ENCODE results near the gene MLLT10.
A peak's percentile ranks its signal among the peaks of the same experiment; 100 is the strongest.
"Not testable (repeated sequence)": the region's sequence is repeated elsewhere in the genome, so short reads cannot be mapped to it uniquely, and the experiment has no call there.

The MLLT10 gene

DNA sequence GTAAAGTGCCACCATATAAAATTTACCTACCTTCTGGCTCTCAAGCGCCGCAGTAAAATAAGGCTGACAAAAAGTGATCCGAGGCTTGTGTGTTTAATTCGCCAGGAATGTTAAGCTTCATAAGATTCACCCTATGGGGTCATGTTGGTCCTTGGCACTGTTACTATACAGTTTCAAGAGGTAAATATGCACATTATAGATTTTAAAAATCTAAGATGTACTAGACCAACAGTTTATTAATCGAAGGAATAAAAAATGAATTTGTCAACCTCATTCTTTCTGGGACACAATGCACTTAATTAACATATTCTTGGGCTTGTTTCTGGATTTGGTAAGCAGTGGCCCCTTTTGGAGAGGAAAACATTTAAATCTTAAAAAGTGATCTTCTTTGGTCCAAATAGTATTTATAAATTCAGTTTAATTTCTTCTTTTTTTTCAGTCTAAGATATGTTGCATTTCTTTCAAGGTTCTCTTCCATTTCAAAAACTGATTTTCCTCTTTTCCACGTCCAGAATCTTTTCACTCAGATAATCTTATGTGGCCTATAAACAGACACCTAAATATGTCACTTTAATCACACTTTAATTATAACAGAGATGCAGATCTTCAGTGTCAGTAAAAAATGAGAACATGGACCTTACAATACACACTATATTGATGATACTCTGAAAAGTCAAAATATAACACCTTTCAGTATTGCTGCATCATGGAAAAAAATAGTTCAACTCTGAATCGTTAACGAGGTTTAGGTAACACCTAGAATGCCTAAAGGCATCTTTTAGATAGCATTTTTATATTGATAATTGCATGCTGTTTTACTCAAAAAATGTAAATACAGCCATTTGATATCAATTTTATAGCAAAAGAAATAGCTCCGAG, 4.8 kb upstream of the MLLT10 start:
- peak in 1 of 2 experiments; percentile 22 for DNase-seq

DNA sequence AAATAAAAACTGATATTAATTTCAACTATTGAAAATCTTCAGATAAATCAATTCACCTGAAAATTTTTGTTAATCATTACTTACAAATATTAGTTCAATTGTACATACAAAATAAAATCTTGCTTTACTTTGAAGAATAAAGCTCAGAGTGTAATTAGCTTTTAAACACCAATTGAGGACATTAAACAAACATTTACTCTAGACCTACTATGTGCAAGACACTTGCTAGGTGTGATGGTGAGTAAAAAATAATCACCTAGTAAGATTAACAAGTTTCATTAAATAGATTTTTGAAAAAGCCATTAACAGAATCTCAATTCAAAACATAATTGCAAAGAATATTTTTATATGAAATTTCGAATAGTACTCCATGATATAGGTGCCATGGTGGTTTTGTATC, 3.9 kb upstream of the MLLT10 start:
- no peak for DNase-seq

DNA sequence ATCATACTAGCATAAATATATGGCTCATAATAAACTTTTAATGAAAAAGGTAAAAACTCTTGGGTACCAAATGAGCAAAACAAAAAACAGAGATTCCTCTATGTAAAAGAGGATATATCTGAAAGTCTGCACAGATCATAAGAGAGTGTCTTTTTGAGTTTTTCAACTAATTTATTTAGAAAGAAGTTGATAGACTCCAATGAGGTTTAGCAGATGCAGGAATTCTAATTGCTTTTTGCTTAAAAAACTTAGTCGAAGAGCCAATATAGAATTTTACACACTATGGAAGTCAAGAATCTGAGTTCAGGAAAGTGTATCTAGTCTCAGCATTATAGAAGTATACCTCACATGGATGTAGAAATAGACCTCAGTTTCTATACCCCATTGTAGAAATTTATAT, 3.4 kb upstream of the MLLT10 start:
- no peak for DNase-seq

DNA sequence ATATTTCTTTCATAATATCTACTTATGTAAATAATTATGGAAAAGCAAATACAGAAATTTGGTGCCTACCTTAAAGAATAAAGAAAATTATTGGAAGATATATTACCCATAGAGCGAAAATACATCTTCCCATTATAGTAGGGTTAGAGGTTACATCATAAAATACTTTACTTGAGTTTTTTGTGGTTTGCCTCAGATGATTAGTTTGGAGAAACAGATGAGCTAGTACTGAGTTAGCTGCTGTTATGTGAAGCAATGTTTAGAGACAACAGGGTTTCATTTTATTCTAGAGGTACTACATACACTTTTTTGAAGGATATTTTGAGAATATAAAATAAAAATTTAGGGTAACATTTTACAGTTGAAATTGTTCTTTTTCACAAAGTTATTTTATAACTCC, 2.9 kb upstream of the MLLT10 start:
- DNase-seq: no peak

DNA sequence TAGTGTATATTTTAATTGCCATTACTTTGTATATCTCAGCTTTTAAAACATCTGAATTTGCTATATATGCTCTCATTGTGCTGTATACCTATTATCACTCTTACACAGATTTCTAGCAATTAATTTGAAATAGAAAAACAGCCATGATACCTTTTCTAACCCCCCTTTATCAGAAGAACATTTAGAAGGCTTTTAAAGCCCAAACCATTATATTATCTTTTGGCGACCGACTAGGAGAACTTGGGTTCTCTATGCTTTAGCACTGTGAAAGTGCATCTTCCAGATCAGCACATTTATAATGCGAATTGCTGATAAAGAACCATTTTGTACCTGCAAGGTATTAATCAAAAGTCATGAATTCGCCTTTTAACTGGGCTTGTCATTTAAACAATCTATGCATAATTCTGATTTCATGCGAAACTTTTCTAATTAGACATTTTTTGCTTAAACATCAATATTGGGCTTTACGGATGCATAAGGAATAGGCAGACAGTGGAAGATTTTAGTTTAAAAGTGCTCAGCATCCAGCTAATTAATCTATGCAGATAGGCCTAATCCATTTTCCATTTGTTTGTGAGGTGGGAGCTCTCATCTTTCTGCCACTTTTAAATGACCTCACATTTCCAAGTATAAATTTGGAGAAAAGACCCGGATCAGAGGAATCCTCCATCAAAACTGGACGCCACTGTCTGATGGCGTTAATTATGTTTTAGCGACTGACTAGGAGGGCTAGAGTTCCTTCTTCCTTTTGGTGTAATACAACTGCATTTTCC, 1.2 kb upstream of the MLLT10 start:
- DNase-seq: peak in 1 of 2 experiments; percentile 9

DNA sequence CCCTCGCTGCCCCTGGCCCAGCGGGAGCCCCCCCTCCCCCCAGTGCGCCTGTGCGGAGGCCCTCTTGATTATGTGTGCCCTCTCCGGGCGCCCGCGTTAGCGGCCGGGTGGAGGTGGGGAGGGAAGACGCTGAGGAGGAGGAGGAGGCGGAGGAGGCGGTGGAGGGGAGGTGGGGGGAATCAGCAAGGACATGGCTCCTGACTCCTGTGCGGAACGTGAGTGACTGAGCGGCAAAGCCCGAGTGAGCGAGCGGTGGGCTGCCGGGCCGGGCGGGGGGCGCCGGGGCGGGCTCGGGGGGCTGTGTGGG, 201 bp downstream of the MLLT10 start:
- no peak for DNase-seq

DNA sequence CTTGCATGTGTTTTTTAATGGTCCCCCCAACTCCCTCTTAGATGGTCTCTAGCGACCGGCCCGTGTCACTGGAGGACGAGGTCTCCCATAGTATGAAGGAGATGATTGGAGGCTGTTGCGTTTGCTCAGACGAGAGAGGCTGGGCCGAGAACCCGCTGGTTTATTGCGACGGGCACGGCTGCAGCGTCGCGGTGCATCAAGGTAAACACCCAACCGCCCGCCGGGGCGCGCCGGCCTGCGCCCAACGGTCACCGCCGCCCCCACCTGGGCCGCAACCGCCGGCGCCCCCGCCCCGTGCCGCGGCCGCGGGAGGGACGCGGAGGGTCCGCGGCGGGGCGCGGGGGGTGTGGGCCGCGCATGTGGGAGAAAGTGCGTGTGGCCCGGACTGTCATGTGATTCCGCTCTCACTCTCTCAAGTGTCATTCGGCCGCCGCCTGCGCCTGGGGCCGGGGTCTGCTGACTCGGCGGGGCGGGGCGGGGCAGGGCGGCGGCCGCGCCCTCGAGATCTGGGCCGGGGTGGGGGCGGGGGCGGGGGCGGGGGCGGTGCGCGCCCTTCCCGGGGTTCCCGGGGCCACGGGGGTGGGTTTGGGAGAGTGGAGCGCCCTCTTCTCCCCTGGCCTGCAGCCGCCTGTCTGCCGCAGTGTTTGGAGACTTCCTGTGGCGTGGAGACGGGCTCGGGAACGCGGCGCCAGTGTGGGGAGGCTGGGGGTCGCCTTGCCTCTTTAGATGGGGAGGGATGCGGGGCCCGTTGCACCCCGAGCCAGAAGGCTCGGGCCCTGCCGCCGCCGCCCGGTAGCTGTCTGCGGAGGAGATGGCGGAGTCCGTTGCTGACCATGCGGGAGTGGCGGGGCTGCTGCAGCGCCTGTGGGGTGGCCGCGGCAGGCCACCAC, 817 bp downstream of the MLLT10 start:
- DNase-seq: peak; percentile 45 to 60

DNA sequence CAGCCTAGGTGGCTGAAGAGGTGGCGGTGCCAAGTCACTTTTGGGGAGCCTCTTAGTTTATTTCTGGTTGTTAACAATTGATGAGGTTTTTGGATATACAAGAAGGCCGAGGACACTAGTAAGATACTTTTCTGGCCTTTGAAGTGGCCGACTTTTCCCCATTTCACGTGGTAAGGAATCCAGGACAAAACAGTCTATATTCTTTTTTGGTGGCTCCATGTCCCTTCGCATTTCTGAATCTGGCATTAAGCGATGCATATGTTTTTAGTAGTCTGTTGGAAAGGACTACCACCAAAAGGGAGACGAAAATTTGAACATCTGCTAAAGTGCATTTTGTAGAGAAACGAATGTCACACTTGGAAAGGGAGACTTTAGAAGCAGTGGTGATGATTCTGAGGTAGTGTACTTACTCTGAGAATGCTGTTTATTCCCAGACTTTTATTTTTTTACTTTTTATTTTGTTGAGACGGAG, 1.5 kb downstream of the MLLT10 start:
- no peak for DNase-seq

DNA sequence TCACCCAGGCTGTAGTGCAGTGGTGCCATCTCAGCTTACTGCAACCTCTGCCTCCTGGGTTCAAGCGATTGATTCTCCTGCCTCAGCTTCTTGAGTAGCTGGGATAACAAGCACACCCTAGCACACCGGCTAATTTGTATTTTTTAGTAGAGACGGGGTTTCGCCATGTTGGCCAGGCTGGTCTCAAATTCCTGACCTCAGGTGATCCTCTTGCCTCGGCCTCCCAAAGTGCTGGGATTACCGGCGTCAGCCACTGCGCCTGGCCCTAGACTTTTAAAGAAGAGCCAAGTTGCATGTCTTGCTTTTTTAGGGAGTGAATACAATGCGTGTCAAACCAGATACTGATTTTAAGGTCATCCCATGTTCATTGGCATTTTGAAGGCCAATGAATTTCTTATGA, 1.9 kb downstream of the MLLT10 start:
- not testable (repeated sequence) for DNase-seq

DNA sequence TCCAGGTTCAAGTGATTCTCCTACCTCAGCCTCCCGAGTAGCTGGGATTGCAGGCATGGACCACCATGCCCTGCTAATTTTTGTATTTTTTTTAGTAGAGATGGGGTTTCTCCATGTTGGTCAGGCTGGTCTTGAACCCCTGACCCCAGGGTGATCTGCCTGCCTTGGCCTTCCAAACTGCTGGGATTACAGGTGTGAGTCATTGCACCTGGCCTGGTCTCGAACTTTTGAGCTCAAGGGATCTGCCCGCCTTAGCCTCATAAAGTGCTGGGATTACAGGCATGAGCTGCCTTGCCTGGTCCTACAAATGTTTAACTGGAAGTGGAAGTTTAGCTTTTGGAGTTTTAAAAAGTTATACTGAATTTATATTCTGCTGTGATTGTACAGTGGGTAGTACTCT, 2.8 kb downstream of the MLLT10 start:
- DNase-seq: no peak

DNA sequence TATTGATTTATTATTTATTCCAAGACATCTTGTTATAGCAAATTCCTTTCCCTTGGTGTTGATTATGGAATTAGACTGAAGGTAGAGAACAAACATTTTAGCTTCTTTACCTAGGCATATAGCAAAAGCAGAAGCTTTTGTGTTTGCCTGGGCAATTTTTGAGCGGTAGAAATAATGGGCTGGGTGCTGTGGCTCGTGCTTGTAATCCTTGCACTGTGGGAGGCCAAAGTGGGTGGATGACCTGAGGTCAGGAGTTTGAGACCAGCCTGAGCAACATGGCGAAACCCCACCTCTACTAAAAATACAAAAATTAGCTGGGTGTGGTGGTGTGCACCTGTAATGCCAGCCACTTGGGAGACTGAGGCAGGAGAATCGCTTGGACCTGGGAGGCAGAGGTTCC, 6.7 kb downstream of the MLLT10 start:
- not testable (repeated sequence) for DNase-seq

DNA sequence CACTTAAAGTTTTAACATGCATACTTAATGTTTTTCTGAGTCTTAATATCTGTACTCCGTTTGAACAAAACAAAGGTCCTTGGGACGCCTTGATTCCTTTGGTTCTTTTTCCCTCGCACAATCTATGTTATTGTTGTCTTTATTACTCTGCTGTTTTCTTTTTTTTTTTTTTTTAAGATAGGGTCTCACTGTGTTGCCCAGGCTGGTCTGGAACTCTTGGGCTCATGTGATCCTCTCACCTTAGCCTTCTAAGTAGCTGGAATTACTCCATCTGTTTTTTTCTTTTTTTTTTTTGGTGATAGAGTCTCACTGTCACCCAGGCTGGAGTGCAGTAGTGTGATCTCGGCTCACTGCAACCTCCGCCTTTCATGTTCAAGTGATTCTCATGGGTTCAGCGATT, 13.2 kb downstream of the MLLT10 start:
- DNase-seq: no peak

DNA sequence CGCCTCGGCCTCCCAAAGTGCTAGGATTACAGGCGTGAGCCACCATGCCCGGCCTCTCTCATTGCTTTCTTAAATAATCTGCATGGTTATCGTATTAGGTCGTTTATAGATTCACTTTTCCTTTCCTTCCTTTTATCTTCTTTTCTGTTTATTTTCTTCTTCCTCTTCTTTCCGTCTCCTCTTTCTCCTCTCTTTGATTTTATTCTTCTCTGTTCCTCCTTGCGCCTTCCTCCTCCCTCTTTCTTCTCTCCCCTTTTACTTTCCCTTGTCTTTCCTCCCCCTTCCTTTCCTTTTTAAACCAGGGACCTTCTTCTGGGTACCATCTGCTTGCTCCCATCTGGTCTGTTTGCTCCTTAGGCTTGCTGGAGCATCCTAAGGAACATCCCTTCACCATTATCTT, 18.6 kb downstream of the MLLT10 start:
- DNase-seq: no peak

DNA sequence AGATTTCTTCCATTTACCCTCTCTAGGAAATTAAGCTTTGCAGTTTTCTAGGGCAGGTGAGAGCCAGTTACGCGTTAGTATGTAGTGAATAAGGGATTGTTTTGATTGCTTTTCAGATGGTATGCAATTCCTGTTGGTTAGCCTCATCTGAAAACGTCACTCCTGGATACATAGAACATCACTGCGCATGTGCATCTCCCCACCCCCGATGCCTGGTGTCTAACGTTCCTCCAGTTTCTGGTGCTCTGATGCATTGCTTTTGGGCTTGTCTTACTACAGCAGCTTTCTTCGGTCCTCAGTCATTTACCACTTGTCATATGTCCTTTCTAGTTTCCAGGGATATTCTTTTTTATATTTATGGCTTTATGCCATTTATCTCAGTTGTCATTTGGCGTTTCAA, 22.5 kb downstream of the MLLT10 start:
- DNase-seq: no peak

DNA sequence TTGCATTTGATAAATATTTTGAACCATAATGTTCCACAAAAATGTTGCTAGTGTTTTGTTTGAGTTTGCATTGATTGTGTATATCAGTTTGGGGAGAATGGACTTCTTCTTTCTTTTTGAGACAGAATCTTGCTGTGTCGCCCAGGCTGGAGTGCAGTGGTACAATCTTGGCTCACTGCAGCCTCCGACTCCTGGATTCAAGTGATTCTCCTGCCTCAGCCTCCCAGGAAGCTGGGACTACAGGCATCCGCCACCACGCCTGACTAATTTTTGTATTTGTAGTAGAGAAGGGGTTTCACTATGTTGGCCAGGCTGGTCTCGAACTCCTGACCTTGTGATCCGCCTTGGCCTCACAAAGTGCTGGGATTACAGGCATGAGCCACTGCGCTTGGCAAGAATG, 25.0 kb downstream of the MLLT10 start:
- DNase-seq: not testable (repeated sequence)

DNA sequence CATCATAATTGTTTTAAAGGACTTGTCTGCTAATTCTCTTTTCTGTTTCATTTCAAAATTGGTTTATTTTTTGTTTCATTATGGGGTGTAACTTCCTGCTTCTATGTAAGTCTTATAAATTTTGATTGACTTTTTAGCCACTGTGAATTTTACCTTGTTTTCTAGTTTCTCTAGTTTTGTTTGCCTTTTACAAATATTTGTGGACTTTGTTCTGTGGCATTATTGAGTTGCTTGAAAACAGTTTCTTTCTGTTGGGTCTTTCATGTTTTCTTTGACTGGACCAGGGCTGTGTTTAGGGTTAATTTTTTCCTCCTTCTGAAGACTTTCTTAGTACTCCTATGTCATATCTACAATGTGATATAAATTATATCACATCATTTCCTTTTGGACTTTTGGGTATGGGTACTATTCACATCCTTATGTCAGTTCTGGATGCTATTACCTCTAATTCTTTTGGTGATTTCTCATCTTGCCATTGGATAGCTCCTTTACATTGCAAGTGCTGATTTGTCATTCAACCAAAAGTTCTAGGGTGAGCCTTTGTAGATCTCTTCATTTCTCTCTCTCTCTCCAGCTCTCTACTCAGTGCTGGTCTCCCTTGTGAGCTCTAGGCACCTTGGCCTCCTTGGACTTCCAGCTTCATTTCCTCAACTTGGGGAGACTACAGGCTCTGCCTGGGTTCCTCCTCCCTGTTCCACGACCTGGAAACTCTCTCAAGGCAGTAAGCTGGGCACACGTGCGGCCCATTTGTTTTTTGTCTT, 36.9 kb downstream of the MLLT10 start:
- no peak for DNase-seq

DNA sequence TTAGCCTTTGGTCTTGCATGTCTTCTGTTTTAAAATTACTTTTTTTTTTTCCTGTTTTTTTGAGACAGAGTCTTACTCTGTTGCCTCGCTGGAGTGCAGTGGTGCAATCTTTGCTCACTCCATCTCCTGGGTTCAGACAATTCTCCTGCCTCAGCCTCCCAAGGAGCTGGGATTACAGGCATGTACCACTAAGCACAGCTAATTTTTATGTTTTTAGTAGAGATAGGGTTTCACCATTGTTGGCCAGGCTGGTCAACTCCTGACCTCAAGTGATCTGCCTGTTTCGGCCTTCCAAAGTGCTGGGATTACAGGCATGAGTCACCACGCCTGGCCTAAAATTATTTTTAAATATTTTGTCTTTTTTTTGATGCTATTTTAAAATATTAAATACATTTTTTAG, 38.5 kb downstream of the MLLT10 start:
- no peak for DNase-seq

DNA sequence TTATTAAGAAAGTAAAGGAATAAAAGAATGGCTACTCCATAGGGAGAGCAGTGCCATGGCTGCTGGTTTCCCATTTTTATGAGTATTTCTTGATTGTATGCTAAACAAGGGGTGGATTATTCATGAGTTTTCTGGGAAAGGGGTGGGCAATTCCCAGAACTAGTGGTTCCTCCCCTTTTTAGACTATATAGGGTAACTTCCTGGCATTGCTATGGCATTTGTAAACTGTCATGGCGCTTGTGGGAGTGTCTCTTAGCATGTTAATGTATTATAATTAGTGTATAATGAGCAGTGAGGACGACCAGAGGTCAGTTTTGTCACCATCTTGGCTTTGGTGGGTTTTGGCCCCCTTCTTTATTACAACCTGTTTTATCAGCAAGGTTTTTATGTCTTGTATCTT, 40.5 kb downstream of the MLLT10 start:
- DNase-seq: not testable (repeated sequence)

DNA sequence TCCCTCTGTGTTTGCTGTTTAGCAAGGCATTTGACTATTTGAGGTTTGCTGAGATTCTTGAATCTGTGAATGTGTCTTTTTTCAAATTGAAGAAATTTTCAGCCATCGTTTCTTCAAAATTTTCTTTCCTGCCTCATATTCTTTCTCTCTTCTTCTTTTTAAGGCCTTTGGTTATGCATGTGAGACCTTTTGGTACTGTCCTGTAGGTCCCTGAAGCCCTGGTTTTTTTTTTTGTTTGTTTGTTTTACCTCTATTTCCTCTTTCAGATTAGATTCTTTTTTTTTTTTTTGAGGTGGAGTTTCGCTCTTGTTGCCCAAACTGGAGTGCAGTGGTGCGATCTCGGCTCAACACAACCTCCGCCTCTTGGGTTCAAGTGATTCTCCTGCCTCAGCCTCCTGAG, 45.3 kb downstream of the MLLT10 start:
- no peak for DNase-seq

DNA sequence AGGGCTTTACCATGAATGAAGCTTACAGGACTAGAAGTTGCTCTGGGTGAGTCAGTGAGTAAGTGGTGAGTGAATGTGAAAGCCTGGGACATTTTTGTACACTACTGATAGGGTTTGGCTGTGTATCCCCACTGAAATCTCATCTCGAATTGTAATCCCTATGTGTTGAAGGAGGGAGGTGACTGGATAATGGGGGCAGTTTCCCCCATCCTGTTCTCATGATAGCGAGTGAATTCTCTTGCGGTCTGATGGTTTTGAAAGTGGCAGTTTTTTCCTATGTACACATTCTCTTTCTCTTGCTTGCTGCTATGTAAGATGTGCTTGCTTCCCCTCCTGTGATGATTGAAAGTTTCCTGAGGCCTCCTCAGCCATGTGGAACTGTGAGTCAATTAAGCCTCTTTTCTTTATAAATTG, 47.4 kb downstream of the MLLT10 start:
- DNase-seq: not testable (repeated sequence)

DNA sequence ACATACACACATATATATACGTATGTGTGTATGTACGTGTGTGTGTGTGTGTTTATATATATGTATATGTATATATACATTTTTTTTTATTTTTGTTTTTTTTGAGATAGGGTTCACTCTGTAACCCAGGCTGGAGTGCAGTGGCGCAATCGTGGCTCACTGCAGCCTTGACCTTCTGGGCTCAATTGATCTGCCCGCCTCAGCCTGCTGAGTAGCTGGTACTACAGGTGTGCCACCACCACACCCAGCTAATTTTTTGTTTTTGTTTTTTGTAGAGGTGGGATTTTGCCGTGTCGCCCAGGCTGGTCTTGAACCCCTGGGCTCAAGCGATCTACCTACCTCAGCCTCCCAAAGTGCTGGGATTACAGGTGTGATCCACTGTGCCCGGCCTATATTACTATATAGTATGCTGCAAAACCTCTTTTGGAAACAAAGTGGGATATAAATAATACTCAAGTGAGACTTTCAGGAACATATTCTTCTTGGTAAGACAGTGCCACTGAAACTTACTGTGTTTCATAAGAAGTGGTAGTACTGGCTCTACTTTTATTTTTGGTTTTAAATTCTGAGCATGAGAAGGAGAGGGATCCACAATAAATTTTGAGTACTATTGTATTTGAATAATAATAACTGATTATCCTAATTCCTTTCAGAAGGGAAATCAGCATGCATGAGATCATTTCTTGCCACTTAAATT, 51.0 kb downstream of the MLLT10 start:
- no peak for DNase-seq

DNA sequence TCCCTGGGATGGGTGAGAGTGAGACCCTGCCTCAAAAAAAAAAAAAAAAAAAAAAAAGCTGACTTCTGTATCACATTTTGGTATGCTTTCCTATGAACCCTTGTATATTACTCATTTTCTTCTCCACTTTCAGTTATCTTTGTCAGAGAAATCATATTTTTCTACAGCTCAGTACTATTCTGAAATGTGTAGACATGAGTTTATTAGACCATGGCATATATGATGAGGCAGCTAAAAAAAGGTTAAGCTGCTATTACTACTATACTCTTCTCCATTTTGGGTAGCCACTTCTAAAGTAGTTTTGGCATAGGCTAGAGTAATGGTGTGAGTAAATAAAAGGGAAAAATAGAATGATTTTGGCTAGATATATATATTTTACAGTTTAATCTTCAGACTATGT, 53.4 kb downstream of the MLLT10 start:
- no peak for DNase-seq
